ENCODE results near the gene YDJC.

Gene YDJC

GRCh38 chr22:21579474-21579851 is 50.4 kb downstream of the YDJC start:
- no peak for DNase-seq (ENCODE audit: low read depth in 2 of 2)
